DMS 273 (cell line): Measurements from ENCODE around the gene SLX4IP.
"Not testable (repeated sequence)": the region's sequence is repeated elsewhere in the genome, so short reads cannot be mapped to it uniquely, and the experiment has no call there.

Experiments used
- DNase-seq: peaks from one replicate; lab custom pipeline; 2025; ENCODE audit not compliant: unreplicated experiment; lab: John Stamatoyannopoulos, UW

Gene SLX4IP

GRCh38 chr20:10434832-10435812, at the start of gene SLX4IP:
SLX4IP (plus strand) TSS chr20:10435305; CDS start chr20:10458205, 22,900 bp downstream.
- peak; percentile 98 for DNase-seq

- no peak for DNase-seq
Observed at GRCh38 chr20:10385850-10386544, 49.1 kb upstream of the SLX4IP start.

GRCh38 chr20:10387686-10388085, 47.4 kb upstream of the SLX4IP start:
- DNase-seq: no peak

DNA sequence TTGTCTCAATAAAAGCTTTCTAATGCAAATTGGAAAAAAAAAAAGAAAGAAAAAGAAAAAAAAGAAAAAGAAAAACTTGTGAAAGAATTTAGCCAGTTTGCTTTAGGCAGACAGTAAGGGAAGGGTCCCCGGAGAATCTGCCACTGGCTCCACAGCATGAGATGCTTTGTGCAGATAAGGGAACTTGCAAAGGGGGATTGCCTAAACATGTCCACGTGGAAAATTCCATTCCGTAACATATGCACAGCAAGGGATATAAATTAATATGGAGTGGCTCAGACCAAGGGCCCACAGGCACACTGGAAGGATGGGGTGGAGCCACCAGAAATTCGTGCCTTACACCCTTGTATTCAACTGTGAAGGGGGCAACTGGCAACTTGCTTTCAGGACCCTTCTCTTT, 46.5 kb upstream of the SLX4IP start:
- no peak for DNase-seq

- no peak for DNase-seq
Observed at GRCh38 chr20:10390709-10391108, 44.4 kb upstream of the SLX4IP start.

DNA sequence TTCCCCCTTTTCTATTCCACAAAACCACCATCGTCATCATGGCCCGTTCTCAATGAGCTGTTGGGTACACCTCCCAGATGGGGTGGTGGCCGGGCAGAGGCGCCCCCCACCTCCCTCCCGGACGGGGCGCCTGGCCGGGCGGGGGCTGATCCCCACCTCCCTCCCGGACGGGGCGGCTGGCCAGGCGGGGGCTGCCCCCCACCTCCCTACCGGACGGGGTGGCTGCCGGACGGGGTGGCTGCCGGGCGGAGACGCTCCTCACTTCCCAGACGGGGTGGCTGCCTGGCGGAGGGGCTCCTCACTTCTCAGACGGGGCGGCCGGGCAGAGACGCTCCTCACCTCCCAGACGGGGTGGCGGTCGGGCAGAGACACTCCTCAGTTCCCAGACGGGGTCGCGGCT, 40.4 kb upstream of the SLX4IP start:
- DNase-seq: not testable (repeated sequence)

GRCh38 chr20:10398834-10399369, 36.2 kb upstream of the SLX4IP start:
- no peak for DNase-seq

DNA sequence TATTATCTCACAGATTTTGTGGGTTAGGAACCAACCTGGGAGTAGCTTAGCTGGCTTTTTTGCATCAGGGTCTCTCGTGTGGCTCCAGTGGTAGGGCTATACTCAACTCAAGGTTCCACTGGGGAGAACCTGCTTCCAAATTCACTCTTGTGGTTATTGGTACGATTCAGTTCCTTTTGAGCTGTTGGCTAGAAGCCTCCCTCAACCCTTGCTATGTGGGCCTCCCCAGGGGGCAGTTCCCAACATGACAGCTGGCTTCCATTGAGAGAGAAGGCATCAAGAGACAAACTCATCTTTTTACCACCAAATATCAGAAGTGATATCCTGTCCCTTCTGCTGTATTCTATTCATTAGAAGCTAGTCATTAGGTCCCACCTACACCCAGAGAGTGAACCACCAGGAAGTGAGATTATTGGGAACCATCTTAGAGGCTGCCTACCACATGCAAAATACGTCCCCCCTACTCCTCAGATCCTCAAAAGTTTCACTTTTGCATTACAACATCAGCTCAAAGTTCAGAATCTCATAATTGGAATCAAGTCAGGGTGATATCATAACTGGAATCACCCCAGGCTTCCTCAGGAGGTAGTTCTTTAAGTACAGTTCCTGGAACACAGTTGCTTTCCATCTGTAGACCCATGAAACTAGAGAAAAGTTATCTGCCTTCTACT, 32.0 kb upstream of the SLX4IP start:
- DNase-seq: no peak

- peak; percentile 17 for DNase-seq
Observed at GRCh38 chr20:10404023-10404628, 31.0 kb upstream of the SLX4IP start.

DNA sequence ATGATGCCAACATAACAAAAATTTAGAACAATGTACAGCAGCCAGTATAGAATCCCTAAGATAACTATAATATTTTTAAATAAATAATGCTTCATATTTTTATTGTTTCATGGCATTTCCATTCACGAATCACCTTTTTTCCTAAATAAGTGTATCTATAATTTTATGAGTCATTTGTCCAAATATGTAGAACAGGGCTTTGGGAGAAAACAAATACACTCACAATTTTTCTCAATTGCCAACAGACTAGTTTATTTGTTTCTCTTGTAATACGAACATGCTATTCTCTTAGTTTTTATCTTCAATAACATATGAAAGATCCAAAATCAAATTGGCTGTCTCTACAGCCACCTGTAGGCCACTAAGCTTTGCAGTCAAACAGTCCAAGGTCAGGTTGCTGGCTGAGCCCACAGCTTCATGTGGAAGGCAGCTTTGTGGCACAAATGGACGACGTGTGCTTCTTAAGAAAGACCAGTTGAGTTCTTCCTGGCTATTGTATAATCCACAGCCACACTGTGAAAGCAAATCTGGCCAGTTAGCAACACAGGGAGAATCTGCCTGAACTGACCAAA, 30.1 kb upstream of the SLX4IP start:
- DNase-seq: no peak

DNA sequence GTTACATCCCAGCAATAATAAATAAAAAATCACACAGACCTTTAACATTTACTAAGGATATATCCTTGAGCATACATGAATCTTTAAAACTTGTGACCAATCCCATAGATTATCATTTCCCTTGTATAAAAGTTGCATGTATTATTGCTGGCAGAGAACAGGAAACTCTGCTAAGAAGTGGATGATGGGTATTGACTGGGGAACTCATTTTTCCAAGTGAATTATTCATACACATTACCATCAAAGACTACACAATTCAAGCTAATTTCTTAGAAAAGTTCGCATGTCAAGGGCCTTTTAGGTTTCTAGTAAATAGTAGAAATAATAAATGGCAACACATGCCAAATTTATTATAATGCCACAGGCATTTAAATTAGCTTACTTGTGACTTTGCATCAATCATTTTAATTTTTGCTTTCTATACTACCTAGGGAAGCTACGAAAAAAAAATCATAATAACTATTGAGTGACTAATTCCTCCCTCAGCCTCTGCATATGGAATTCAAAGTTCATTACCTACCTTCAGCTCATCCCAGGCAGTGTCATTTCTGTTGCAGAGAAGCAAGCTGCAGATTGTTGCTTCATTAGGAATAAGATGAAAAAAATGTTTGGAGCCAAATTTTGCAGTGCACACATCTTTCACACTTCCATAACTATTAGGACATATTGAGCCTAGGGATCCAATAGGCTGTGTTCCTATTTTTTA, 26.8 kb upstream of the SLX4IP start:
- DNase-seq: no peak

GRCh38 chr20:10411673-10412072, 23.4 kb upstream of the SLX4IP start:
- DNase-seq: no peak

- no peak for DNase-seq
Observed at GRCh38 chr20:10412591-10413408, 22.3 kb upstream of the SLX4IP start.

DNA sequence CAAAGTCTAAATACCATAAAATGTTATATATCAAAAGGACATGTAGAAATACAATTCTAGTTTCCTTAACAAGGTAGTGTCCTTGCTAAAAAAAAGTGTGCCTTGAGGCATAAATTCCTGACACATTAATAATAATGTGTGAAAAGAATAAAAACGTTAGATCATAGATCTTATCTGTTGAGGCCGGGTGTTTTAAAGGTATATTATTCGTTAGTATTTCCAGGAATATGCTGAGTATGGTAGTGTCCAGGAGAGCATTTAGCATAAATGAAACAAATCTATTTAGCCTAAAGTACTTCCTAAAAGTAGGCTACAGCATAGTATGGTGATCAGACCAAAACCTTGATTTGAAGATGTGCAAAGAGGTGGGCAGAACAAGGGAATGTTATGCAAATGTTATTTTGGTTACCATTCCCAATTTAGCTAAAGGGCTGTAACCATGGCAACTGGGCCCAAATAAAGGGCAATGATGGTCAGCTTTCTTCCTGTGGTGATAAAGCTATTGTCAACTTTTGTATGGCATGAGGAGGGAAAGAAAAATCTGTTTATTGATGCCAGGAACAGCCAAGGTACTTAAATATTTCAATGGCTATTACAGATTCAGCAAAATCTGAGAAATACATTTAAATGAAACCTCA, 20.0 kb upstream of the SLX4IP start:
- no peak for DNase-seq

DNA sequence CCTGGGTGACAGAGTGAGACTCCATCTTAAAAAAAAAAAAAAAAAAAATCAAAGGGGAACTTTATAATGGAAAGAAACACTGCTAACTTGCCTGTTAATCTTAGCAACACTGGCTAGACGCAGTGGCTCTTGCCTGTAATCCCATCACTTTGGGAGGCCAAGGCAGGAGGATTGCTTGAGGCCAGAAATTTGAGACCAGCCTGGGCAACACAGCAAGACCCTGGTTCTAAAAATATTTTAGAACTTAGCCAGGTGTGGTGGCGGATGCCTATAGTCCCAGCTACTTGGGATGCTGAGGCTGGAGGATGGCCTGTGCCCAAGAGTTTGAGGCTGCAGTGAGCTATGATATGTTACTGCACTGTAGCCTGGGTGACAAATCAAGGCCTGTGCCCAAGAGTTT, 17.9 kb upstream of the SLX4IP start:
- not testable (repeated sequence) for DNase-seq

DNA sequence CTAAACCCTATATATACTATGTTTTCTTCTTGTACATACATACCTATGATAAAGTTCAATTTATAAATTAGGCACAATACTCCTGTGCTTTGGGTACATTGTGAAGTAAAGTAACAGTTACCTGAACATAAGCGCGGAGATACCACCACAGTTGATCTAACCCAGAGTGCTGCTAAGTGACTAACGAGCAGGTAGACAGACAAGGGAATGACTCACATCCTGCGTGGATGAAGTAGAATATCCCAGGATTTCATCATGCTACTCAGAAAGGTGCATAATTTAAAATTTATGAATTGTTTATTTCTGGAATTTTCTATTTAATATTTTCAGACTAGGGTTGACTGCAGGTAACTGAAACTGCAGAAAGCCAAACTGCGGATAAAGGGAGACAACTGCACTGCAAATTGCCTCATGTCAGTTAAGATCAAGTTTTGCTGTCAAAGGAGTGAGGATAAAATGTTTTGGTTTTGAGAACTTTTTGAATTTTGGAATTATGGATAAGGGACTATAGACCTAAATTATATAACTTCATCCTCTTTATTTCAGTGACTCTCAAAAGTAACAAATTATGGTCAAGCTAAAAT, 15.5 kb upstream of the SLX4IP start:
- DNase-seq: no peak

DNA sequence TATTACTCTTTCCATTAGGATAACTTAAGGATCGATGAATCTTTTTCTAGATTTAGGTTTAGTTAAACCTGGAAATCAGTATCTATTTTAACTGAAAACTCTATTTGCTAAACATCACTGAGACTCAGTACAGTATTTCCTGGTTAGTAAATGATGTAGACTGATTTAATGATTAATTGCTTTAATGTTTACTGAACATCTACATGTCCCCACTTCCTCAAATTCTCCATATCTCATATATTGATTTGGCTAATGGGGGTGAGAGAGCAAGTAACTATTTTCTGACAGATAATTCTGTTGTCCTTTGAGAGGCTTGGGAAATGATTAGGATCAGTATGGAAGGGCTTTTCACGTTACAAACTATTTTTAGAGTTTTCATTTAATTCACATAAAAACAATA, 11.4 kb upstream of the SLX4IP start:
- DNase-seq: no peak

DNA sequence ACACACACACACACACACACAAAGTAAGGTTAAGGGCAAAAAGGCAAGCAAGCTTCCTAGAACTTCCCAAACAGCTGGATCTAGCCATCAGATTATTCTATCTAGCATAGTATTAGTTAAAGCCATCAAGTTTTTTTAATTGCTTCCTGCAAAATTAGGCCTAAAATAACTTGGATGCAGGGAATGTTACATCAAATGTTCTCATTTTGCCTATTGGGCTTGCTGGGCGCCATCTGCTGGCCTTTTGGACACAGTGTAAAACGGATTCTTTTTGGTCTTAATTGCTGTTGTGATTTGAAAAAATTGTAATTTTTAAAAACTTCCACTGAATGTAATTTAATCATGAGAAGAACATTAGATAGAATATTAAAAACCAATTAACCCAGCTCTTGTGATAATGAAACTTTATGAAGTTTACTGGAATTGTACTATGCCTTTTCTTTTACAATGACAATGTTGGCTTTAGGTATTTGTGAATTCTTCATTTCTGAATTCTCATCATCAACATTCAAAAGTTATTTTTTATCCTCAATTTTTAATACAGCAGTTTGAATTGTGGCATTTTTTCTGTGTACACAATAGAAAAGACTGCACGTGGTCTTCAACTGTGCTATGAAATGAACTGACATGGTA, 7.9 kb upstream of the SLX4IP start:
- DNase-seq: peak; percentile 75
